Neural progenitor cell (in vitro differentiated cells): ENCODE results near the gene HMOX2. TPM values are rescaled to one million over a fixed set of nuclear protein-coding genes. Genes with fewer than 3 reads are reported as not detected.
A peak's percentile ranks its signal among the peaks of the same experiment; 100 is the strongest.

Experiments used
- DNase-seq: peaks from one replicate; pipeline ENCODE4 v3.0.0-alpha.2; 2016; ENCODE audit warnings: low spot score
- H2AFZ ChIP-seq: fragments of 200-600 bp; sonication (generic); replicated peaks from 2 replicates; pipeline ENCODE4 v1.6.1; 2016; ENCODE audit warnings: antibody characterized with exemption
- H3F3A ChIP-seq: fragments of 200-600 bp; sonication (generic); 2 replicates; pipeline ENCODE4 v1.6.1; 2016; ENCODE audit warnings: antibody characterized with exemption, low read depth
- H3K27ac ChIP-seq: fragments of 200-600 bp; sonication (generic); 2 replicates; pipeline ENCODE4 v1.5.1; 2016; ENCODE audit warnings: mild to moderate bottlenecking
- H3K27me3 ChIP-seq: fragments of 200-600 bp; sonication (generic); 2 replicates; pipeline ENCODE4 v1.6.1; 2016; ENCODE audit warnings: mild to moderate bottlenecking, moderate library complexity
- H3K36me3 ChIP-seq: fragments of 200-600 bp; sonication (generic); 2 replicates; pipeline ENCODE4 v1.5.1; 2016
- H3K4me1 ChIP-seq: fragments of 200-600 bp; sonication (generic); 2 replicates; pipeline ENCODE4 v1.6.1; 2016; ENCODE audit warnings: mixed run types
- H3K4me2 ChIP-seq: fragments of 200-600 bp; sonication (generic); 2 replicates; pipeline ENCODE4 v1.6.1; 2016
- H3K4me3 ChIP-seq: fragments of 200-600 bp; sonication (generic); 2 replicates; pipeline ENCODE4 v1.5.1; 2016
- H3K79me2 ChIP-seq: fragments of 200-600 bp; sonication (generic); 2 replicates; pipeline ENCODE4 v1.6.1; 2016; ENCODE audit warnings: low read depth
- H3K9ac ChIP-seq: fragments of 200-600 bp; sonication (generic); 2 replicates; pipeline ENCODE4 v1.6.1; 2016
- H3K9me3 ChIP-seq: fragments of 200-600 bp; sonication (generic); 2 replicates; pipeline ENCODE4 v1.5.1; 2016; ENCODE audit warnings: low read depth
- H4K20me1 ChIP-seq: fragments of 200-600 bp; sonication (generic); 2 replicates; pipeline ENCODE4 v1.6.1; 2016; ENCODE audit warnings: low read depth
- H3K27ac Mint-ChIP-seq: 3 replicates; pipeline ENCODE4 v1.8.0; 2021; ENCODE audit warnings: mixed read lengths
- H3K27me3 Mint-ChIP-seq: 2 replicates; pipeline ENCODE4 v1.8.0; 2022; ENCODE audit warnings: low read depth, mild to moderate bottlenecking, inconsistent platforms, moderate library complexity, mixed read lengths; ENCODE audit not compliant: insufficient read depth
- H3K36me3 Mint-ChIP-seq: 3 replicates; pipeline ENCODE4 v1.8.0; 2021; ENCODE audit warnings: mixed read lengths
- H3K4me1 Mint-ChIP-seq: 3 replicates; pipeline ENCODE4 v1.8.0; 2021; ENCODE audit warnings: mixed read lengths
- H3K4me3 Mint-ChIP-seq: 3 replicates; pipeline ENCODE4 v1.8.0; 2021; ENCODE audit warnings: mild to moderate bottlenecking, moderate library complexity, mixed read lengths
- H3K9me3 Mint-ChIP-seq: 3 replicates; pipeline ENCODE4 v1.8.0; 2020; ENCODE audit warnings: mixed read lengths
- EZH2 ChIP-seq: fragments of 200-600 bp; sonication (generic); IDR thresholded peaks from 2 replicates; pipeline ENCODE4 v1.6.1; 2017; ENCODE audit warnings: antibody characterized with exemption, mild to moderate bottlenecking, moderate library complexity
- EZH2phosphoT487 ChIP-seq: fragments of 200-600 bp; sonication (generic); IDR thresholded peaks from 2 replicates; pipeline ENCODE4 v1.6.1; 2017; ENCODE audit warnings: antibody characterized with exemption
- total RNA-seq: library from RNA; depleted of rRNA; stranded (reverse); fragments of >200 nt; gene quantifications from 2 replicates; pipeline ENCODE4 v1.2.3, GENCODE V29; 2015; ENCODE audit warnings: low replicate concordance
- TF ChIP-seq, protein P1 (sequence below): fragments of 200-600 bp; sonication (generic); IDR thresholded peaks from 2 replicates; pipeline ENCODE4 v1.5.1; 2017; ENCODE audit warnings: antibody characterized with exemption, mild to moderate bottlenecking

Gene HMOX2
- total RNA-seq, 1 donor from 2014 or later = 20.3 TPM

- H3K4me1 Mint-ChIP-seq = peaks cover 7% of the 10 kb centered on the region
- H3K36me3 Mint-ChIP-seq = no peaks in the 10 kb centered on the region
- Histone ChIP-seq H2AFZ (no peak overlapping the region), H4K20me1 (no peaks in the 10 kb centered on the region), H3F3A (no peaks in the 10 kb centered on the region), H3K27me3 (no peaks in the 10 kb centered on the region), H3K4me3 (no peak overlapping the region), H3K4me1 (no peaks in the 10 kb centered on the region), H3K36me3 (no peaks in the 10 kb centered on the region), H3K4me2 (no peak overlapping the region), H3K27ac (no peak overlapping the region), H3K79me2 (no peaks in the 10 kb centered on the region), H3K9me3 (no peaks in the 10 kb centered on the region), H3K9ac (no peak overlapping the region)
- no peaks in the 10 kb centered on the region for H3K9me3 Mint-ChIP-seq
- no peak for DNase-seq
- no peak overlapping the region for H3K4me3 Mint-ChIP-seq
- H3K27me3 Mint-ChIP-seq = peaks cover 4% of the 10 kb centered on the region
- TF ChIP-seq, protein P1, sequence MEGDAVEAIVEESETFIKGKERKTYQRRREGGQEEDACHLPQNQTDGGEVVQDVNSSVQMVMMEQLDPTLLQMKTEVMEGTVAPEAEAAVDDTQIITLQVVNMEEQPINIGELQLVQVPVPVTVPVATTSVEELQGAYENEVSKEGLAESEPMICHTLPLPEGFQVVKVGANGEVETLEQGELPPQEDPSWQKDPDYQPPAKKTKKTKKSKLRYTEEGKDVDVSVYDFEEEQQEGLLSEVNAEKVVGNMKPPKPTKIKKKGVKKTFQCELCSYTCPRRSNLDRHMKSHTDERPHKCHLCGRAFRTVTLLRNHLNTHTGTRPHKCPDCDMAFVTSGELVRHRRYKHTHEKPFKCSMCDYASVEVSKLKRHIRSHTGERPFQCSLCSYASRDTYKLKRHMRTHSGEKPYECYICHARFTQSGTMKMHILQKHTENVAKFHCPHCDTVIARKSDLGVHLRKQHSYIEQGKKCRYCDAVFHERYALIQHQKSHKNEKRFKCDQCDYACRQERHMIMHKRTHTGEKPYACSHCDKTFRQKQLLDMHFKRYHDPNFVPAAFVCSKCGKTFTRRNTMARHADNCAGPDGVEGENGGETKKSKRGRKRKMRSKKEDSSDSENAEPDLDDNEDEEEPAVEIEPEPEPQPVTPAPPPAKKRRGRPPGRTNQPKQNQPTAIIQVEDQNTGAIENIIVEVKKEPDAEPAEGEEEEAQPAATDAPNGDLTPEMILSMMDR = no peak
- TF ChIP-seq EZH2phosphoT487 = no peak
- no peak for TF ChIP-seq EZH2
- H3K27ac Mint-ChIP-seq = peak overlapping the region; percentile 25
Observed at GRCh38 chr16:4552541-4552940, 76.3 kb downstream of the HMOX2 start.

DNA sequence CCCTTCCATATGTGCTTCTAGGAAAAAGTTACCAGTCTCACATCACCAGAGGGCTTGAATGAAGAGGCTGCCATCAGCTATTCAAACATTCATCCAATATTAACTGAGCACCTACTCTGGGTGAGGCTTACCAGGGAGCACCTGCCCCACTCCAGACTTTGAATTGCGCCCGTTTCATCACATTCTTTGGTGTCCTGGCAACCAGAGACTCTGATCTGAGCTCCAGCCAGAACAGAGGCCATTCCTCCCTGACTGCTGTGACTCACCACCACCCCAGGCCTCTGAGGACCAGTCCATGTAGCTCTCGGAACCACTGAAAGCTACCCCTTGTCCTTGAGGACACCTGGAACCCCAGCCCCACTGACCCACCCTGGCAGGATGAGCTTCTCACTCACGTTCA is 79.9 kb downstream of the HMOX2 start, which contains the start of gene C16orf96:
C16orf96 (plus strand) TSS at position 229 of the 400 bp plus-strand sequence; CDS start at position 379, 150 bp downstream.
- no peak within 1 kb of the TSS for H3K9ac ChIP-seq
- TF ChIP-seq EZH2 (no peak), EZH2phosphoT487 (no peak)
- TF ChIP-seq, protein P1 = no peak
- H2AFZ ChIP-seq = no peak within 1 kb of the TSS
- Mint-ChIP-seq H3K36me3 (no peaks in the 10 kb centered on the region), H3K27ac (peak within 1 kb of the TSS; percentile 29), H3K9me3 (peaks cover 2% of the 10 kb centered on the region), H3K4me3 (no peak within 1 kb of the TSS), H3K27me3 (peaks cover 5% of the 10 kb centered on the region), H3K4me1 (peaks cover 10% of the 10 kb centered on the region)
- no peaks in the 10 kb centered on the region for H3F3A ChIP-seq
- no peak within 1 kb of the TSS for H3K27ac ChIP-seq
- H3K9me3 ChIP-seq = no peaks in the 10 kb centered on the region
- no peaks in the 10 kb centered on the region for H3K79me2 ChIP-seq
- no peak within 1 kb of the TSS for H3K4me2 ChIP-seq
- no peak for DNase-seq
- no peak within 1 kb of the TSS for H3K4me3 ChIP-seq
- no peaks in the 10 kb centered on the region for H3K4me1 ChIP-seq
- H3K27me3 ChIP-seq = no peaks in the 10 kb centered on the region
- H4K20me1 ChIP-seq = no peaks in the 10 kb centered on the region
- H3K36me3 ChIP-seq = no peaks in the 10 kb centered on the region

- H3K27ac Mint-ChIP-seq = no peak overlapping the region
- H3K4me3 Mint-ChIP-seq = no peak overlapping the region
- no peak overlapping the region for H3K4me3 ChIP-seq
- H3K27ac ChIP-seq = no peak overlapping the region
- no peak overlapping the region for H3K9ac ChIP-seq
- H3K27me3 Mint-ChIP-seq = peaks cover 7% of the 10 kb centered on the region
- H3K36me3 ChIP-seq = no peaks in the 10 kb centered on the region
- no peaks in the 10 kb centered on the region for H3K36me3 Mint-ChIP-seq
- H2AFZ ChIP-seq = no peak overlapping the region
- H3K4me1 ChIP-seq = peaks cover 4% of the 10 kb centered on the region
- H3K4me1 Mint-ChIP-seq = peaks cover 14% of the 10 kb centered on the region
- no peaks in the 10 kb centered on the region for H3K27me3 ChIP-seq
- no peak overlapping the region for H3K4me2 ChIP-seq
- no peak for DNase-seq
- TF ChIP-seq EZH2 = no peak
- TF ChIP-seq EZH2phosphoT487 = no peak
- TF ChIP-seq, protein P1 = no peak
- H3F3A ChIP-seq = no peaks in the 10 kb centered on the region
- no peaks in the 10 kb centered on the region for H3K9me3 ChIP-seq
- H4K20me1 ChIP-seq = no peaks in the 10 kb centered on the region
- peaks cover 2% of the 10 kb centered on the region for H3K9me3 Mint-ChIP-seq
- H3K79me2 ChIP-seq = no peaks in the 10 kb centered on the region
Observed at GRCh38 chr16:4556580-4556979, 80.4 kb downstream of the HMOX2 start.
